NCI-H187 treated with DMSO at 0.1 percent for 48 hours (cell line): Measurements from ENCODE around the gene HIGD2B.
"Not testable (repeated sequence)": the region's sequence is repeated elsewhere in the genome, so short reads cannot be mapped to it uniquely, and the experiment has no call there.

Experiments
- DNase-seq: peaks from one replicate; lab custom pipeline; 2025; lab: John Stamatoyannopoulos, UW

The HIGD2B gene

DNA sequence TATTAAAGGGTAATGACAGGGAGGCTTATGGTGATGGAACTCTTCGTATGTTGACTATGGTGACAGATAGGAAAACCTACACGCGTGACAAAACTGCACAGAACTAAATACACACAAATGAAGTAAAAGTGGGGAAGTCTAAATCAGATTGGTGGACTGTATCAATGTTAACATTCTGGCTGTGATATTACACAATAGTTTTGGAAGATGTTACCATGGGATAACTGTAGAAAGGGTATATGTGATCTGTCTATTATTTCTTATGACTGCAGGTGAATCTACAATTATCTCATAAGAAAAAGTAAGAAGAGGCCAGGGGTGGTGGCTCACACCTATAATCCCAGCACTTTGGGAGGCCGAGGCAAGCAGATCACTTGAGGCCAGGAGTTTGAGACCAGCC lies 9.1 kb downstream of the HIGD2B start:
- no peak for DNase-seq

DNA sequence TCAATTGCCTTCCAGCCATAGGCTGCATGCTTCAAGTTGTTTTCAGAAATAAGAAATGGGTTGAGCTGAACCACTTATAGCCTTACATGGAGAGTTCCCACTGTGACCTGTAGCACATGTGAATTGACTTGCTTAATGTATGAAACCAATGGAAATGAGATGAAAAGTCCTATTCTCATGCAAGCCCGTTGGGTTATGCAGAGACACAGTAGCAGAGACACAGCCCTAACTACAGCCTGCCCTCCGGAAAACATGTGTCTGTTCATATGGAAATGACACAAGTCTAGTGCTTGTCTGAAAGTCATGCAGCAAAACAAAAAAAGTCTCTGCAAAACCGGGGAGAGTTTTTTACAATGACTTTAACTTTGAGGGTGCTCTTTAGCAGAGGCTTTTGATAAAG lies 14.5 kb downstream of the HIGD2B start:
- no peak for DNase-seq

DNA sequence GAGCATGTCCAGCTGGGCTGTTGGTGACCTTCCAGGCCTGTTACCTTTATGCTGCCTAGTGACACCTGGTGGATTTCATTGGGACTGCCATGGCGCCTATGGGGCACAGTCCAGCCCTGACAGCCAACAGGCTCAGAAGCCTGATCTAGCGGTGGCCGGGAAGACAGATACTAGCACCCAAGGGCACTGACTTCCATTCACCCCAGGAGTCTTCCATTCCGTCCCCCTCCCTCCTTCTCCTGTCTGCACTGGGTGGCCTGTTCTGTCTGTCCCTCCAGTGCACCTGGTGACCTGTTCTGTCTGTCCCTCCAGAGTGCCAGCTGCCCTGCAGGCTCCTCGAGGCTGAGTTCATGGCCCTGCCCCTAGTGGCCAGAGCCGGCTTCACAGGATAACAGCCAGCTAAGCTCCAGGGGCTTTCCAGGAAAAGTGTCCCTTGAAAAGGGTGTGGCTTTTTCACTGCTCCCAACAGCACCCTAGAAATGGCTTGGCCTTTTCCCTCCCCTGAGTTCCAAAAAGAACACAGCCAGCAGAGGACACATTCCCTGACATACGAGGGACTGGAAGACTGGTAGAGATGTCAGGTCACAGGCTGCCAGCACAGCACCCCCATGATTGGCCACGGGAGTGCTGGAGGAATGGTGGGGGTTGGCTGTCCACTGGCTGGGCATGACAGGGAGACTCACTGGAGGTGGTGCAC lies 15.2 kb downstream of the HIGD2B start:
- DNase-seq, result not testable (repeated sequence)

DNA sequence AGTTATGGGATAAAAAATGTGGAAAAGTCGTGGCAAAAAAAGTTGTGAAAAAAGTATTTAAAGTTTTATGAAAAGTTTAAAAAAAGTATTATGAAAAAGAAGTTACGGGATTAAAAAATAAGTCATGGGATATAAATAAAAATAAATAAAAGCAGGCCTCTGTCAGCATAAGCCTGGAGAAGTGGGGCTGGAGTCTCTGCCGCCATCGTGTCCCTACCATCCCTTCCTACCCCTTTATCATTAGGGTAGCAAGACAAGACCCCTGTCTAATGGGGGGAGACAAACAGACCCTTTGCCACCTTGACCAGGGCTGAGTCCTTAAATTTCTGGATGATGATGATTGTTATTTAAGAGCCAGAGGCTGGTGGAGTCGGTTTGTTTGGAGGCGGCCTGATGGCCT lies 16.2 kb downstream of the HIGD2B start:
- not testable (repeated sequence) for DNase-seq

DNA sequence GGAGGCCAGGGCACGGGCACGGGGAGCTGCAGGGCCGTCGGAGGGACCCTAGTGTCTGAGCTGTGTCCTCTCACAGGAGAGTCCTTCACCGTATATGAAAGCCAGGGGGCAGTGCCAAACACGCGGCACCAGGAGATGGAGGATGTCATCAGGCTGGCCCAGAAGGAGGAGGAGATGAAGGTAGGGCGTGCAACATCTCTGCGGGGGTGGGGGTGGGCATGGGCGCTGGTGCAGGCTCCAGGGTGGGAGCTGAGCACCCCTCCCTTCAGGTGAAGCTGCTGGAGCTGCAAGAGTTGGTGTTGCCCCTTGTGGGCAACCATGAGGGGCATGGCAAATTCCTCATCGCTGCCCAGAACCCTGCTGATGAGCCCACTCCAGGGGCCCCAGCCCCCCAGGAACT lies 20.3 kb downstream of the HIGD2B start:
- DNase-seq, result not testable (repeated sequence)

DNA sequence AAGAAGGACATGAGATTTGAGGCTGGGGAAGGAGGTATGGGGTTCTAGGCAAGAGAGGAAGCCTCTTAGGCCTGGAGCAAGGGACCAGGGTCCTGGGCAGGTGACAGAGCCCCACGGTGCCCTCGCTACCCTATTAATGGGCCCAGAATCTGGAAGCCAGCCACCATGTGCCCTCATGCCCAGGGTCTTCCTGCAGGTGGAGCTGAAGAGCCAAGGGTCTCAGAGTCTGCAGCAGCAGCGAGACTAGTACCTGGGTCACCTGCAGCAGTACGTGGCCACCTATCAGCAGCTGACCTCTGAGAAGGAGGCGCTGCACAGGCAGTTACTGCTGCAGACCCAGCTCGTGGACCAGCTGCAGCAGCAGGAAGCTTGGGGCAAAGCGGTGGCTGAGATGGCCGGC lies 22.1 kb downstream of the HIGD2B start:
- not testable (repeated sequence) for DNase-seq

DNA sequence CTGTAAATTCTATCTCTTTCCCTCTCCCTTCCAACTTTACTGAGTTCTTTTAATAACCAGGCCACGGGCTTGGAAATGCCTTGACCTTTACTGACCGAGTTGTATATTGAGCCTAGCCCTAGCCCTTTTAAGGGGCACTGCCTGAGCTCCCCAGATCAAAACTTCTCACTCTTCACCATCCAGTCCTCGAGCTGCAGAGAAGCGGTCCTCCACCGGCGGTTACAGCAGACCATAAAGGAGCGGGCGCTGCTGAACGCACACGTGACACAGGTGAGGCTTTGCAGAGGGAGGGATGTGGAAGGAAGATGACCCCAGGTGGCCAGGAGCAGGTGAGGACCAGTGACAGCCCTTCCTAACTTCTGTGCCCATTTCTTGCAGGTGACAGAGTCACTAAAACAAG lies 24.9 kb downstream of the HIGD2B start:
- DNase-seq, result not testable (repeated sequence)

DNA sequence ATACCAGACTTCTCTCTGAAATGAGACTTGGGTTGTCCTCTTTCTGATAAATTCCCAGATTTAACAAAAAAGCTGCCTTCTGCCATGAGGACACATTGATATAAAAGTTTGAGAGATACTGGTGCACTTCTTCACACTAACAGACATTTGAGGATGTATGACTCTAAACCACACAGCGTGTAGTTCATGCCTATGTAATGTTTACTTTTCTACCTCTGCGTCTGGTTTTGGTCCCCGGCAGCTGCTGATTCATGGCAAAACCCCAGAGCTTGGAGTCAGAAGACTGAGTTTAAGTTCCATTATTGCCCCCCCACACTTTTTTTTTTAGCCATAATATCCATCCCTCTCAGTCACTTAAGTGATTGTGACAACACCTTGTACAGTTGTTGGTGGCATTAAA lies 30.0 kb downstream of the HIGD2B start:
- DNase-seq, result not testable (repeated sequence)

DNA sequence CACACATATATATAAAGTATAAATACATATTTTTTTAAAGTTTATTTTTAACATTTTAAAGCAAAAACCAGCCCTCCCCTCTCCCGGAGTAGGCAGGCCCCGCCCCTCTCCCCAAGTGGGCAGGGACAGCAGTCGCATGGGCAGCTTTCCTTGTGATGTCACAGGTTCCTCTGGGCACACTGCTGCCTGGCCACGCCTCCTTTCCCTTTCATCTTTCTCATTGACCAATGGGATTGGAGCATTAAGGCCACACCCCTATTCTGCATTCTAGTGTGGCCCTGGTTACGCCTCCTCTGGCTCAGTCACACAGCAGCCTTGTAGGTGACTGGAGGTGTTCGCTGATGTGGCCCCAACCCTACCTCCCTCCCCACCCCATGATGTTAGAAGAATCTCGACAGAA lies 31.6 kb downstream of the HIGD2B start, which contains the start of gene GOLGA6B:
Gene GOLGA6B (plus strand): TSS at position 301 of the 400 bp plus-strand sequence. CDS start 41 bp downstream, at position 342.
- DNase-seq, result not testable (repeated sequence)

DNA sequence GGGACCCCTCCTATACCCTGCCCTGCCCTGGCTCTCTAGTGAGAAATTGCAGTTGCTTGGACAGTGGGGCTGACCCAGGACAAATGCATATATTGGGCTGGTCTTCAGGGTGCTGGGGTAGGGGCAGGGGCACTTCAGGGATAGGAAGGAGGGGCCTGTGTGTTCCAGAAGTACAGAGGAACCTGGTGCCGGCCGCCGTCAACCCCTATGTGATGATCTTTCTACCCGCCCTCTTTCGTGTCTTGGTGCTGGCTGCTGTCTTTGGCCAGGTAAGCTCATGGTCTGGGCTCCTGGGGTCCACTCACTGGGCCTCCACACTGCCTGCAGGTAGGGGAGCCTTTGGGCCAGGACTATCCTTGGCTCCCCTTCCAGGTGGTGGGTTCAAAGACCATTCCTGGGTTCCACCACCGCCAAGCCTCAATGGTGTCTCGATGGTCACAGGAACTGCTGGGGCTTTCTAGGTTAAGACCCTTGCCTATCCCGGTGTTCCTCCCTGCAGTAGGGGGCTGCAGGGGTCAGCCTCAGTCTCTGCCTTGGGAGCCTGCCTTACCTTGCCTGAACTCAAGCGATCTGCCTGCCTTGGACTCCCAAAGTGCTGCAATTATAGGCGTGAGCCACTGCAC lies 37.2 kb downstream of the HIGD2B start:
- DNase-seq, result not testable (repeated sequence)

DNA sequence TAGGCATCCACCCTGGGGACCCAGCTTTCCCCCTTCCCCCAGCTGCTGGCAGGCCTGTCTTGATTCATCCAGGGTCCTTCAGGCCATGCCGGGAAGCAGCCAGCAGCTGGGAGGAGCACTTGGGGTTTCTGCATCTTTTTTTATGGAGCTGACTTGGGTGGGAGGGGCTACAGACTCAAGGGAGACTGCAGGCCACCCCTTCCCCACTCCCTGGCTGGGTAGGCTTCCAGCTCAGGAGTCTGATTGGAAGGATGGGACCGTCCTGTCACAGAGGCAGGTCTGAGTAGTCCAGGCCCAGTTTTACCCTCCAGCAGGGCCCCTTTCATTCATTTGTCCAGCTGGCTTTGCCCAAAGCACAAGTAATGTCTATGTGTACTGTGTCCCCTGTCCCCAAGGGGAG lies 43.7 kb downstream of the HIGD2B start:
- not testable (repeated sequence) for DNase-seq

DNA sequence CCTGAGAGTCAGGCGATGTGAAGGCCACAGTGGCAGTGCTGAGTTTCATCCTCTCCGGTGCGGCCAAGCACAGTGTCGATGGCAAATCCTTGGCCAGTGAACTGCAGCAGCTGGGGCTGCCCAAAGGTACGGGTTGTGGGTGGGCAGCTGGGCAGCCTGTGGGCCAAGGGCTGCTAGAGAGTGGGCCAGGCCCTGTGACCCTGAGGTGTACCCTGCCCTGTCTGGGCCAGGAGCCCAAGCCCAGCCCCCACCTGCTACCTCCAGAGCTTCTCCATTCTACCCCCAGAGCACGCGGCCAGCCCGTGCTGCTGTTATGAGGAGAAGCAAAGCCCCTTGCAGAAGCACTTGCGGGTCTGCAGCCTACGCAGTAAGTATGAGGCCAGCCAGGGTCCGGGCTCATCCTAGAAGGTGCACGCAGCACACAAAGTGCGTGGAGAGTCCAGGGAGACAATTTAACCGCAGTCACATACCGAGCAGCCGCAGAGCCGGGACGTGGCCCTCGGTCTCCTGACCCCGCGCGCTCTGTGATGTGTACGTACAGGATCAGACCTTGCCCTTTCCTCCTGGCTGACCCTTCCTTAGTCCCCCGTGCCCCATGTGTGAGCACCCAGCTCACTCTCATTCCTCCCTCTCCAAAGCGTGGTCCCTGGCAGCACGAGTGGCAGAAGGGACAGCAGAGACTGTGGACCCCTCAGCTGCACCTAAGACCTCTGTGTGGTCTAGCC lies 46.1 kb downstream of the HIGD2B start:
- not testable (repeated sequence) for DNase-seq

DNA sequence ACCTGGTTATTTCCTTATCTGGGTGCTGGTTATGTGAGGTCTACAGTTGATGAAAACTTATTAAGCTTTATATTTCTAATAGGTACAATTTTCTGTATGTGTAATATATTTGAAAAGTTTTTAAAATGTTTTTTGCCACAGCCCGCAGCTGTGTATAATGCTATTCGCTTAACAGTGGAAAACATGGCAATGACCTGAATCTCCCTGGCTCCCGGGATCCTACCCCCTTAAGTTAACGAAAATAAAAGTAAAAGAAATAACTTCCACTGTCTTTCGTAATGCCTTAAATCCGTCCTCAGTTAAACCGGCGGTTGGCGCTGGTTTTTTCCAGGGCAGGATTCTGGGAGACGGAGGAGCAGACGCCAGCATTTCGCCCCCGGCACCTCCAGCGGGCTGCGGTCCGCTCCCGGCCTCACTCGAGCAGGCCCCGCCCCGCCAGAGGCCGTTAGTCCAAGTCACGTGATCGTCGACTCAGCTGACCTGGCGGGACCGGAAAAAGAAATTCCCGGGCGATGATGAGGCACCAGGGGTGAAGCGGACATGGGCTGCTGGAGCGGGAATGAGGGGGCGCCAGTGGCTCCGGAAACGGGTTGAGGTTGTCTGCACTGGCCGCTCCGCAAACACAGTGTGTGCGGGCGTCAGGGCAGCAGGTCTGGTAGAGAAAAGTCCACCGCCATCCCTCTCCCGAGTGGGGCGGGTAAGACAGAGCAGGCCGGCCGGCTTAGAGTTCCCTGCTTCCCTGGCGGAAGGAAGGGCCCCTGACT lies 49.3 kb downstream of the HIGD2B start:
- DNase-seq, result not testable (repeated sequence)

DNA sequence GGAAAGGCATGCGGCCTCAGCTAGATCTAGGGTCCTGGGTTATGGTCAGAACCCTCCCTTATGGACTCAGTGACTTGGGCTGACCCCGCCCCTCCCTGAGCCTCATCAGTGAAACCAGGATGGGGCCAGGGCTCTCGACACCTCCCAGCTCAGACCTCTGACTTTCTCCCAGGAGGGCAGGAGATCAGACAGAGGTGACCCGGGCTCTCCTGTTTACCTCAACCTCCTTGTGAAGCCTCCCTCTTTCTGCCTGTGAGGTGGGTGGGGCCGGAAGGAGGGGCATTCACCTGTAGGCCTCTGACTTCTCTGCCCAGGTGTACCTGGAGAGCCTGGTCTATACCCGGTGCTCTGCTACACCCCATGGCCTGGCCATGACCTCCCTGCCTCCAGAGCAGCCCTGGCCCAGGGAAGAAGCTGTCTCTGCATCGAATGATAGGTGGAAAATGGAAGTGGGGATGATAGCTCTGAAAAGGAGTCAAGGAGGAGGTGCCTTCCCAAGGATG lies 56.9 kb downstream of the HIGD2B start:
- DNase-seq, result not testable (repeated sequence)

DNA sequence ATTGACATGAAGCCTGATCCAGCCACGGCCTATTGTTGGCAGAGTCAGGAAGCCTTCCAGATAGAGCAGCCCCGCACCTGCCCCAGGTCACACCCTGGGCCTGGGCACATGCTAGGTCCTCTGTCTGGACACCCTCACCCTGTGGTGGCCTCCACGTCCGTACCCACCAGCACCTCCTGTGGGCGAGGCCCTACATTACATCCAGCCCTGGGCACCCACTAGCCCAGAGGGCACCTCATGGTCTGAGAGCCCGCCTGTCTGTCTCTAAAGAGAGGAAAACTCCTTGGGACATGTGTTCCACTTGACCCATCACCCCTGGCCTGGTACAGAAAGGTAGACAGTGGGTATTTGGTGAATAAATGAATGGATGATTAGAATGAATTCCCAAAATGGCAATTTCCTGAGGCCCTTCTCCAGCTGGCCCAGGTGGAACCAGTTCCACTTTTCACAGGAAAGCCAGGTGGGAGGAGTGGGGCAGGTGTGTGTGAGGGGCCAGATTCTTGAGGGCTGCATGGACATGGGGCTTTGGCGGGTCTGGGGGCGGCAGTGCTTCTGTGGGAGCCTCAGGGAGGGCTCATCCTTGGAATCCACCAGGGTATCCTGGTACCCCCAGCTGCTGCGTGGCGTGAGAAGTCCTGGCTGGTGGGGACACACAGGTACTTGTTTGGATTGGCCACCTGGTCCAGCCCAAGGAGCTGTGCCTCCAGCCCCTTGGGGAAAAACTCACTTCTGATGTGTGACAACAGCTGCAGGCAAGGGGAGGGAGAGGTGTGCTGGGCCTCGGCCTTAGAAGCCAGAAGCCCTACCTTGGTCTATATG lies 57.5 kb downstream of the HIGD2B start:
- not testable (repeated sequence) for DNase-seq

DNA sequence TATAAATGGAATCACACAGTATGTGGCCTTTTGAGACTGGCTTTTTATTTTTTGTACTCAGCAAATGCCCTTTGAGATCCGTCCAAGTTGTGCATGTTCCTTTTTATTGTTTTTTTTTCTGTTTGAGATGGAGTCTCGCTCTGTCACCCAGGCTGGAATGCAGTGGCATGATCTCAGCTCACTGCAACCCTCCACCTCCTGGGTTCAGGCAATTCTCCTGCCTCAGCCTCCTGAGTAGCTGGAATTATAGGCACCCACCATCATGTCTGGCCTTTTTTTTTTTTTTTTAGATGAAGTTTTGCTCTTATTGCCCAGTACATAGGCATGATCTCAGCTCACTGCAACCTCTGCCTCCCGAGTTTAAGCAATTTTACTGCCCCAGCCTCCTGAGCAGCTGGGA lies 59.8 kb downstream of the HIGD2B start:
- DNase-seq, result not testable (repeated sequence)
